Stimulated activated CD4-positive, alpha-beta T cell treated with anti-CD3 and anti-CD28 coated beads, TNF-alpha, amount 100 ng/mL, for 1 hour (primary cell): ENCODE data around the gene RMC1.

Source experiments
- DNase-seq, 3 donors: peaks; one replicate each; pipeline ENCODE4 v3.0.0-alpha.2; 2020; ENCODE audit warnings: low read depth in 3 of 3, low spot score in 1 of 3

Gene RMC1

GRCh38 chr18:23580677-23581367, 77.5 kb downstream of the RMC1 start:
- no peak for DNase-seq
